Large intestine (tissue), 3 donors: ENCODE results near the gene IRX5. TPM values are rescaled to one million over a fixed set of nuclear protein-coding genes. Genes with fewer than 3 reads are reported as not detected.

Experiments used
- DNase-seq, 2 donors: peaks; one replicate each; pipeline versions ENCODE4 v3.0.0 to v3.0.0-alpha.2; 2013
- H3K27ac ChIP-seq: one replicate; pipeline ENCODE4 v1.5.1; 2013; ENCODE audit warnings: low read length
- H3K27me3 ChIP-seq: 2 replicates; pipeline ENCODE4 v1.6.1; 2013; ENCODE audit warnings: low read length; ENCODE audit not compliant: control insufficient read depth, insufficient read depth
- H3K36me3 ChIP-seq: 2 replicates; pipeline ENCODE4 v1.6.1; 2013; ENCODE audit warnings: low read length; ENCODE audit not compliant: control insufficient read depth, insufficient read depth
- H3K4me1 ChIP-seq: one replicate; pipeline ENCODE4 v1.6.1; 2013; ENCODE audit warnings: low read length; ENCODE audit not compliant: control insufficient read depth, insufficient read depth
- H3K4me3 ChIP-seq: one replicate; pipeline ENCODE4 v1.5.1; 2013; ENCODE audit warnings: low read length
- H3K9me3 ChIP-seq: one replicate; pipeline ENCODE4 v1.6.1; 2013; ENCODE audit warnings: mild to moderate bottlenecking, low read depth, low read length, moderate library complexity; ENCODE audit not compliant: control insufficient read depth
- WGBS: methylation state at CpG from one replicate; pipeline ENCODE4 v1.1.5; 2013; ENCODE audit warnings: low lambda C conversion rate; ENCODE audit not compliant: insufficient coverage; 5-methylcytosine and 5-hydroxymethylcytosine counted together
- polyA plus RNA-seq: library from polyadenylated mRNA; unstranded; fragments of 120-200 nt; gene quantifications from one replicate; pipeline ENCODE4 v1.2.1, GENCODE V29; 2013

IRX5 gene
- polyA plus RNA-seq, 1 donor: 0.10 TPM

DNA sequence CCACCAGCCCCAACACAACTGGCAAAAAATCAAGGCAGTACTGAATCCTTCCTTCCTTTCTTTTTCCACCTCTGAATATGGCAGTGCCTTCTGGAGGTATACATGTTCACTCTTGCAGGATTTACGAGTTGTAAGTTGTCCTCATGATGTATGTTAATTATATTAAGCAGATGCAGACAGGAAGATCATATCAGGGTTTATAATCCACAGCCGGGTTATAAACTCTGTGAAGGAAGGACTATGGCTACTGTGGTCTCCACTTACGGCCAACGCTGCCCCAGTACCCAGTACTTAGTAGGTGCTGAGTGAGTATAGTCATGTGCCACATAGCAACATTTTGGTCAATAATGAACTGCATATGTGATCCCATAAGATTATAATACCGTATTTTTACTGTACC, 19.6 kb upstream of the IRX5 start:
- H3K9me3 ChIP-seq: no peaks in the 10 kb centered on the region
- DNase-seq: no peak
- no peaks in the 10 kb centered on the region for H3K36me3 ChIP-seq
- WGBS: no CpG with 5 or more reads among the region's 5 CpGs
- H3K27ac ChIP-seq: no peak overlapping the region
- H3K4me3 ChIP-seq: no peak overlapping the region
- peaks cover 4% of the 10 kb centered on the region for H3K27me3 ChIP-seq
- H3K4me1 ChIP-seq: no peaks in the 10 kb centered on the region

GRCh38 chr16:54912720-54913119, 17.9 kb upstream of the IRX5 start:
- Histone ChIP-seq H3K9me3 (no peaks in the 10 kb centered on the region), H3K4me1 (no peaks in the 10 kb centered on the region), H3K4me3 (no peak overlapping the region), H3K27me3 (peaks cover 4% of the 10 kb centered on the region), H3K27ac (no peak overlapping the region), H3K36me3 (no peaks in the 10 kb centered on the region)
- WGBS: 92% methylated on average over 2 of the region's 2 CpGs
- DNase-seq: no peak

DNA sequence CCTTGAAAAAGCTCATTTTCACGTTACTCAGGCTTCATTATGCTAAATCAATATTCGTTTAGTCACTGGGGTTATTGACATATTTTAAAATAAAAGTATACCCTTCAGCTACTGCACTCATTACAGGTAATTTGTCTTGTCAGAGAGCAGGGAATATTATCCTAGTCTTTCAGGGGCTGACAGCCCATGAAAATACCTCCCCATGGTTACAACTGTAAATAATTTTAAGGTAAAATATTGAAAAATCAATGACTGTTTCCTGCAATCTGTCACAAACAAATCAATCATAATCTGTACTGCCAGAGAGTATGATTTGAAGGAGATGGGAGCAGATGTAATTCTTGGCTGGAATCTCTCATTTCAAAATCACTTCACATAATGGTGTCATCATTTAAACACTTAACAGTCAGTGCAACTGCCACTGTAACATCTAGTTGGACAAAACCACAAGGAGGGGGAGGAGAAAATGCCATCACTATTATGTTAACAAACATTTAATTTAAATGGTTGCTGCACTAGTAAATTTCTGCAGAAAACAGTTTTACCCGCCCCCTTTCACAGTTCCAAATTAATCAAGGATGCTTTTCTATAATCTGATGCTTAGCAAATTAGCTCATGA, 9.3 kb upstream of the IRX5 start:
- H3K4me3 ChIP-seq: no peak overlapping the region
- peaks cover 17% of the 10 kb centered on the region for H3K27me3 ChIP-seq
- no peaks in the 10 kb centered on the region for H3K9me3 ChIP-seq
- H3K4me1 ChIP-seq: no peaks in the 10 kb centered on the region
- H3K36me3 ChIP-seq: no peaks in the 10 kb centered on the region
- WGBS: 100% methylated on average over 1 of the region's 3 CpGs
- no peak for DNase-seq
- no peak overlapping the region for H3K27ac ChIP-seq

DNA sequence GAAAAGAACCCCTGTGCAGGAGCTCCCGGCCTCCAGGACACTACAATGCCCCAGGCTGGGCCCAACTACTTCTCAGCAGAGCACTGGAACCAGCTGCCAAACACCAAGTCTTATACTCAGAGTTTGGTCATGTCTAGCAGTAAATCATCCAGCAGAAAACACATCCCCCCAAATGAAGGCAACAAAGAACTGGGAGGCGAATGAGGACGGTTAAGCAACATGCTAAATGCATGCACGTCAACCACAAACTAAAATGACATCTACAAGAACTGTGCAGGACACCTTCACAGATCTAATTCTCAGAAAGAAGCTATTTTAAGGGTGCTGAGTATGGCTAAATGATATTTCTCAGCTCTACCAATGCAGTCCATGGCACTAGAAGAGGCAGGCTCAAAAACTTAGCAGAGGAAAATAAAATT, 7.6 kb upstream of the IRX5 start:
- H3K4me3 ChIP-seq: no peak overlapping the region
- peaks cover 34% of the 10 kb centered on the region for H3K27me3 ChIP-seq
- H3K4me1 ChIP-seq: peaks cover 5% of the 10 kb centered on the region
- H3K27ac ChIP-seq: no peak overlapping the region
- no peaks in the 10 kb centered on the region for H3K36me3 ChIP-seq
- WGBS: no CpG with 5 or more reads among the region's 4 CpGs
- DNase-seq: no peak
- H3K9me3 ChIP-seq: no peaks in the 10 kb centered on the region

DNA sequence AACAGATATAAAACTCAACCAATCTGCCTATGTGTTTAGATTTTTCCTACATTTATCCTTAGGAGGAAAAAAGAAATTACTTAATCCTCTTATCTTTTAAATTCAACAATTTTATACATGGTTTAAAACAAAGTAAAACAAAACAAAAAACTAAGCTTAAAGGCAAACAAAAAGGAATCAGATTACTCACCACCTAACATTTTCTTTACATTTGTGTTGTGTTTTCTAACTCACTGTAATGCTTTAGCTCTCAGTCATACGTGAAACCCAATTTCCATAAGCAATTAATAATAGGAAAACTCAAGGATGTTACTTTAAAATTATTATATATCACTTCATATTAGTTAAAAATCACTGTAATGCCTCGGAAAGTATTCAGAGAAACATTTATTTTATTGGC, 6.7 kb upstream of the IRX5 start:
- WGBS: 100% methylated on average over 1 of the region's 2 CpGs

DNA sequence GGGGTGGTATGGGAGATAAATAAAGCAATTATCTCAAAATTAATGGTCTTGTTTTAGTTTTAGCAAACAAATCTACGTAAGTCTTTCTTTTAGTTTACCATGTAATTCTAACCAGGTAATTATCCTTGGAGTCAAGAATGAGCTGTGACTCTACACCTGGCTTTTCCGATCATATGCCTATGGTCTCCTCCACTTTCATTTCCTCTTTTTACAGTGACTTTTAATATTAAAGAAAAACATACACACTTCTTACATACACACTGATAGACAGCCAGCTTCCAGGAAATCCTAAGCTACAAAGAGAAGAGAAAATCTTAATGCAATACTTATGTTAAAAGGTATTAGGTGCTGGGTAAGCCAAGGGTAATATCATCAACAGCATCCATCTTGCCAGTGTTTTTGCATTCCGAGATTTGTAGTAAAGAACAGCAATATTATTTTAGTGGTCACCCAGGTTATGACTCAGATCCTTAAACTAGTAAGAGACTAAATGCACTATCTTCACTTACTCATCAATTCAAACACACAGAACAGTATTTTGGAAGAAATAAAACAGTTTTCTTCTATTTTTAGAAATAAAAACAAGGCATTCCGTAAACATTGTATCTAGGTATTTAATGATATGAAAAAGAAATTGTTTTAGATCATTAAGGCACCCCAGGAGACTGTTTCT, 4.4 kb upstream of the IRX5 start:
- Histone ChIP-seq H3K36me3 (no peaks in the 10 kb centered on the region), H3K4me1 (peaks cover 14% of the 10 kb centered on the region), H3K9me3 (peaks cover 3% of the 10 kb centered on the region), H3K27ac (no peak overlapping the region), H3K4me3 (no peak overlapping the region), H3K27me3 (peaks cover 59% of the 10 kb centered on the region)
- 75% methylated on average over 3 of the region's 4 CpGs for WGBS
- DNase-seq: no peak

More for the DNA sequence above, 6.7 kb upstream of the IRX5 start:
- Histone ChIP-seq H3K27me3 (peaks cover 38% of the 10 kb centered on the region), H3K27ac (no peak overlapping the region), H3K4me1 (peaks cover 5% of the 10 kb centered on the region), H3K4me3 (no peak overlapping the region), H3K9me3 (no peaks in the 10 kb centered on the region), H3K36me3 (no peaks in the 10 kb centered on the region)
- no peak for DNase-seq

DNA sequence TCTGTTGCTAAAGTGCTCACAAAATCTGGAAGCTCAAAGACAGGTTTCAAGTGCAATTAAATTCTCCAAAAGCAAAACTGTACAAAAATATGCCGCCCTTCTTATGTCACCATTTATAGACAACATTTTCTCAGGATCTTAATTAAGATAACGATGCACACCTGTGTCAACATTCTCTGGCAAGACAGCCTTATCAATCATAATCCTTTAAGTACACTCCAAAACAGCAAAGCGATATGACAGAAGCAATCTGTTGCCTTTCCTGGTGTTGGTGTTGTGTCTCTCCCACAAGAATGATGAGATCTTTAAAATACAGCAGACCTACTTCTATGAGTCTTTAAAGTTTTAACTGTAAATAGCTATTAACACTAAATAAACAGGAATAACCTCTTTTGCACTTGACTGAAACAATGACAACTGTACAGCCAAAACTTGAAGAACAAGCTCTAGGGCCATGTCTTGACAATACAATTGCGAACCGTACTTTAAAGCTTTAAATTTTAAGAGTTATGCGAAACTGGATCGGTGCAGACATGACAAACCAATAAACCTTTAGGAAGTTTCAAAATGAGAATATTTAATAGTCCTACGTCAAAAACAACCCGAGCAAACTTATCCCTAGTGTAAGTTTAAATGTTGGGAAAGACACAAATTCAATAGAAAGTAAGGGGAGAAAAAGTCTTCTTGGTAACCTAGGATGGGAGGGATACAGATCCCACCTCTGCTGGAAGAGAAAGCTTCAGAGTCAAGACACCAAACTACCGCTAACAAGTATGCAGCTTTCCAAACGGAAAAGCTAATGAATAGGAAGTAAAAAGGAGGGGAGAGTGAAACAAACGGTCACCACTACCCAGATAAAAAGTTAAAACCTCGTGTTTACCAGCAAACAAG, 3.3 kb upstream of the IRX5 start:
- Histone ChIP-seq H3K9me3 (peaks cover 8% of the 10 kb centered on the region), H3K36me3 (no peaks in the 10 kb centered on the region), H3K4me1 (peaks cover 16% of the 10 kb centered on the region), H3K4me3 (no peak overlapping the region), H3K27me3 (peaks cover 70% of the 10 kb centered on the region), H3K27ac (no peak overlapping the region)
- DNase-seq: no peak
- 25% methylated on average over 4 of the region's 13 CpGs for WGBS

- DNase-seq: no peak
- H3K4me3 ChIP-seq: no peak overlapping the region
- no peak overlapping the region for H3K27ac ChIP-seq
- H3K36me3 ChIP-seq: no peaks in the 10 kb centered on the region
- peaks cover 16% of the 10 kb centered on the region for H3K4me1 ChIP-seq
- peaks cover 73% of the 10 kb centered on the region for H3K27me3 ChIP-seq
- H3K9me3 ChIP-seq: peaks cover 8% of the 10 kb centered on the region
- no CpG with 5 or more reads among the region's 13 CpGs for WGBS
These were observed 2.7 kb upstream of the IRX5 start for GRCh38 chr16:54928016-54928356.

GRCh38 chr16:54928411-54929089, 2.1 kb upstream of the IRX5 start:
- Histone ChIP-seq H3K27ac (no peak overlapping the region), H3K4me3 (peak overlapping the region; percentile 27), H3K36me3 (no peaks in the 10 kb centered on the region), H3K27me3 (peaks cover 74% of the 10 kb centered on the region), H3K4me1 (peaks cover 16% of the 10 kb centered on the region), H3K9me3 (peaks cover 8% of the 10 kb centered on the region)
- no CpG with 5 or more reads among the region's 101 CpGs for WGBS
- no peak for DNase-seq
